Measurements from ENCODE around the gene TFDP1.
"Not testable (repeated sequence)": the region's sequence is repeated elsewhere in the genome, so short reads cannot be mapped to it uniquely, and the experiment has no call there.

The TFDP1 gene

GRCh38 chr13:113551081-113552000 lies 33.2 kb upstream of the TFDP1 start:
- peak; percentile 78 to 97 (median 92) for DNase-seq

GRCh38 chr13:113552079-113552478 lies 32.5 kb upstream of the TFDP1 start:
- DNase-seq, result no peak

- no peak for DNase-seq
Observed at GRCh38 chr13:113552786-113553434, 31.6 kb upstream of the TFDP1 start.

GRCh38 chr13:113553511-113554332 lies 30.8 kb upstream of the TFDP1 start:
- no peak for DNase-seq

- DNase-seq, result no peak
Observed at GRCh38 chr13:113554333-113554700, 30.2 kb upstream of the TFDP1 start.

- no peak for DNase-seq
Observed at GRCh38 chr13:113555141-113555540, 29.4 kb upstream of the TFDP1 start.

- no peak for DNase-seq
Observed at GRCh38 chr13:113557013-113557412, 27.5 kb upstream of the TFDP1 start.

- no peak for DNase-seq
Observed at GRCh38 chr13:113558461-113558860, 26.1 kb upstream of the TFDP1 start.

GRCh38 chr13:113559061-113559460 lies 25.5 kb upstream of the TFDP1 start:
- no peak for DNase-seq

GRCh38 chr13:113559901-113560644 lies 24.5 kb upstream of the TFDP1 start:
- DNase-seq, result no peak

GRCh38 chr13:113560645-113561416 lies 23.7 kb upstream of the TFDP1 start:
- no peak for DNase-seq

- no peak for DNase-seq
Observed at GRCh38 chr13:113561417-113562084, 23.0 kb upstream of the TFDP1 start.

- peak; percentile 80 to 90 (median 87) for DNase-seq
Observed at GRCh38 chr13:113562085-113562749, 22.3 kb upstream of the TFDP1 start.

- DNase-seq, result no peak
Observed at GRCh38 chr13:113562844-113563243, 21.7 kb upstream of the TFDP1 start.

GRCh38 chr13:113563511-113563910 lies 21.0 kb upstream of the TFDP1 start:
- DNase-seq, result not testable (repeated sequence)

- DNase-seq, result no peak
Observed at GRCh38 chr13:113564331-113565023, 20.1 kb upstream of the TFDP1 start.

- DNase-seq, result no peak
Observed at GRCh38 chr13:113565526-113566226, 18.9 kb upstream of the TFDP1 start.

GRCh38 chr13:113566227-113566561 lies 18.4 kb upstream of the TFDP1 start:
- DNase-seq, result no peak

- DNase-seq, result no peak
Observed at GRCh38 chr13:113567681-113568080, 16.9 kb upstream of the TFDP1 start.
